NCI-H1048 (cell line): ENCODE measurements around the gene GAN.
"Not testable (repeated sequence)": the region's sequence is repeated elsewhere in the genome, so short reads cannot be mapped to it uniquely, and the experiment has no call there.

Experiments used
- DNase-seq: peaks from one replicate; lab custom pipeline; 2025; lab: John Stamatoyannopoulos, UW

The GAN gene

GRCh38 chr16:81401035-81401950 is 86.5 kb downstream of the GAN start:
- no peak for DNase-seq

DNA sequence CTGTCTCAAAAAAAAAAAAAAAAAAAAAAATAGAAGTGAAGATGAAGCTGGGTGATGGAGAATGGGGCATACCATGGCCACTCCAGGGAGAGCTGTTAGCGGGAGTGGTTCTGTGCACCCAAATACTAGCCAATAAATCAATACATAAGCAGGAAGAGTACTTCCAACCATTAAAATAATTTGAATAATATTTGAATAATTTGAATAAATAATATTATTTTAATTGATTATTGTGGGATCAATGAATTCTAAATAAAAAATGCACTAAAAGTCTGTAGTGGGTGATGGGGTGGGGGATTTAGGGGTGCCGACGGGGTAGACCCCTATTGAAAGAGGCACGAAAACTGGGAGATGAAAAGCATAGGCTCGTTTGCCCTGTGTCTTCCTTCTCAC is 88.4 kb downstream of the GAN start:
- no peak for DNase-seq

GRCh38 chr16:81403601-81404391 is 89.0 kb downstream of the GAN start:
- peak; percentile 1 for DNase-seq

DNA sequence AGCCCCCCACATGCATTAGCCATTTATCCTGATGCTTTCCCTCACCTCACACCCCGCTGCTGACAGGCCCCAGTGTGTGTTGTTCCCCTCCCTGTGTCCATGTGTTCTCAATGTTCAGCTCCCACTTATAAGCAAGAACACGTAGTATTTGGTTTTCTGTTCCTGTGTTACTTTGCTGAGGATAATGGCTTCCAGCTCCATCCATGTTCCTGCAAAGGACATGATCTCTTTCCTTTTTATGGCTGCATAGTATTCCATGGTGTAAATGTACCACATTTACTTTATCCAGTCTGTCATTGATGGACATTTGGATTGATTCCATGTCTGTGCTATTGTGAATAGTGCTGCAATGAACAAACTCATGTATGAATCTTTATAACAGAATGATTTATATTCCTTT is 90.2 kb downstream of the GAN start:
- DNase-seq, result not testable (repeated sequence)

DNA sequence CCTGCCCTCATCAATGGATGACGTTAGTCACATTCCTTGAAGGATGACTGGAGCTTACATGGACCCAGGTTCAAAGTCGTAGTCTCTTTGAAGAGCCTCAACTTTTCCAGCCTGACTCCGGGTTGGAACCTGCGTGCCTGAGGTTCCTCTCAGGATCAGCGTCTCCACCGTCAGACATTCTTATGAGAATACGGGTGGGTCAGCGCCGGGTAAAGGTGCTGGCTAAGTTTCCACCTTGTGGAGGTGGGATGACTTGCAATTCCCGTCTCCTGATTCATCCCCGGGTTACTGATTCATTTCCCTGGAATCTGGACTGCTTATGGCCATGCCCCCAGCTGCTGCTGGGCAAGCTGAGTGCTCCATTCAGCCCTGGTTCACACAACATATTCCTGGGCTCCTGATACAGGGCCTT is 90.9 kb downstream of the GAN start:
- DNase-seq, result no peak

GRCh38 chr16:81408409-81408950 is 93.7 kb downstream of the GAN start:
- DNase-seq, result no peak

GRCh38 chr16:81409016-81409556 is 94.3 kb downstream of the GAN start:
- DNase-seq, result no peak

GRCh38 chr16:81410643-81411293 is 96.0 kb downstream of the GAN start:
- DNase-seq, result no peak

DNA sequence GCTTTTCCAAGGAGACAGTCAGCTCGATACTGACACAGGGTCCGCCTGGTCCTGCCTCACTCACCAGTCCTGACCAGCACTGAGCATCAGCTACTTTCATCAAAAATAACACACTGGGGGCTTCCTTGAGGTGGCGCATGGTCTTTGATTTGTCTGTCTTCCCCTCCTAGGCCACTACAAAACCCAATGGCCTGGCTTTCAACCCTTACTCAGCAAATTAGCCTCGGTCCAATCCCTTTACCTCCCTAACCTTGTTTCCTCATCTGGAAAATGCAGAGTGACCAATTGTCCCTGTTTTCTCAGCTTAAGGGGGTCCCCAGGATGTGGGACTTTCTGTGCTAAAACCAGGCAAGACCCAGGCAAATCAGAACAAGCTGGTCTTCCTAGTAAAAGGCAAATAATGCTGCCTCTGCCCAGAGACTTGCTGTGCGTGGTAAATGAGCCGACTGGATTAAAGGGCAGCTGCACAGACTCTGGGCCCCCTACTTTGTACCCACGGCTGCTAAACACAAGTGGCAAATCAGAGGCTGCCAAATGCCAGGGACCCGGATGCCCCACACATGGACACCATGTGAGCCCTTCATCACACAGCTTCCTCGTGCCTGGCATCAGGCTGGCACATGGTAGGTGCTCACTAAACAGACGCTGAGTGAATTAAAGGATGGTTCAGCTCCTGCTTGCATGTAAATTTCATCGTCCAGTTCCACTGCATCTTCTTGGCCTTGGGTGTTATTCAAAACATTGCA is 98.7 kb downstream of the GAN start:
- DNase-seq, result no peak

DNA sequence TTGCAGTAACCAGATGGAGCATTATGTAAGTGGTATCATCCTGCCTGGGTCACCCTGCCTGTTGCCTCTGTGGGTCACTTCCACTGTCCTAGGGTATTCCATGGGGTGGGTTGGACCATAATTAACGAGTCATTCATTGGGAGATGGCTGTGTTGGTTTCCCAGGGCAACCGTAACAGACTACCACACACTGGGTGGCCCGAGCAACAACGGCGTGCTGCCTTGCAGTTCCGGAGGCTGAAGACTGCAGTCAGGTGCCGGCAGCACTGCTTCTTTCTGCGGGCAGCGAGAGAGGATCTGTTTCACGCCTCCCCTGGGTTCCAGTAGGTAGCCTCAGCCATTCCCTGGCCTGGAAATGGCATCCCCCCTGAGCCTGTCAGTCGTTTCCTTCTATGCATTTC is 101.0 kb downstream of the GAN start:
- no peak for DNase-seq

- no peak for DNase-seq
These were observed 102.0 kb downstream of the GAN start for GRCh38 chr16:81416749-81417148.

- DNase-seq, result no peak
These were observed 102.4 kb downstream of the GAN start for GRCh38 chr16:81417210-81417609.

GRCh38 chr16:81419806-81420205 is 105.0 kb downstream of the GAN start:
- DNase-seq, result no peak

DNA sequence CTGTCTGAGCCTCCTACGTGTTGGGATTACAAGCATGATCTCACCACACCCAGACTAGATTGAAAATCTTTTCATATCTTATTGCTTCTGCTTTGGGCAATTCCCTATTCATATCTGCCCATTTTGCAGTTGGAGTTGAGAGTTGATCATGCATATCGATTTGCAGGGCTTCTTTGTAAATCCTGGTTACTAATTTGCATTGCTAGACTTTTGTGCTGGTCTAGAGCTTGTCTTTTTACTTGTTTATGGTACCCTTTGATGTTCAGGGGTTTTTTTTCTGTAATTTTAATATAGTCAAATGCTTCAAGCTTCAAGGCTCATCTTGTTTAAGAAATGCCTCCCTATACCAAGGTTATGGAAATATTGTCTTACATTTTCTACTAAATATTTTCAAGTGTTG is 106.4 kb downstream of the GAN start:
- DNase-seq, result no peak

DNA sequence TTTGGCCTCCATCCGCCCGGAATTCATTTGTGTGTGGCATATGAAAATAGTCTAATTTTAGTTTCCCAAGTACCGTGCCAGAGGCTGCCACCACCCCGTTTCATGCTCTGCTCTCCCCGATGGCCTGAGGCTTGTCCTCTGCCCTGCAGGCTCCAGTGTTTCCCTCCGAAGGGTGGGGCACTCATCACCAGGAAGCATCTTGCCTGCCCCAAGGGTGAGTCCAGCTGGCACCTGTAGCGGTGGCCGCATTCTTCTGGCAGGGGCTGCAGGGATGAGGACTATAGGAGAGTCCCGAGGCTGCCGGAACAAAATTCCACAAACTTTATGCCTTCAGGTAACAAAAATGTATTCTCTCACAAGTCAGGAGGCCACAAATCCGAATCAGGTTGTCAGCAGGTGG is 106.8 kb downstream of the GAN start:
- DNase-seq, result no peak

- not testable (repeated sequence) for DNase-seq
These were observed 107.4 kb downstream of the GAN start for GRCh38 chr16:81422153-81422552.

GRCh38 chr16:81424771-81425170 is 110.0 kb downstream of the GAN start:
- DNase-seq, result no peak

DNA sequence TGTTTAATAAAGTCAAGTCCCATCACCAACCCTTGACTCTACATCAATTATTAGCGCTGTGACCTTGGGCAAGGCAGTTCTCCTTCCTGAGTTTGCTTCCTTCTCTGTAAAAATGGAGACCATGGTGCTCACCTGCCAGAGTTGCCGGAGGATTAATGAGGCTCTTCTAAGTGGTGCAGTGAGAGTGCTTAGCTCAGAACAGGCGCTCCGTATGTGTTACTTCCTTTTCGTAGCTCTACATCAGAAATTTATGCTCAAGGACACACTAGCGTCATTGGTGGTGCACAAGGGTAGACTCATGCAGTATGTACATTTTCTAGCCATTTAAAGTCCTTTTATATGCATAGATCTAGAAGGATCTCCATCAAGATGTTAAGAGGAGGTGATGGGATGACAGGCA is 112.5 kb downstream of the GAN start:
- no peak for DNase-seq

DNA sequence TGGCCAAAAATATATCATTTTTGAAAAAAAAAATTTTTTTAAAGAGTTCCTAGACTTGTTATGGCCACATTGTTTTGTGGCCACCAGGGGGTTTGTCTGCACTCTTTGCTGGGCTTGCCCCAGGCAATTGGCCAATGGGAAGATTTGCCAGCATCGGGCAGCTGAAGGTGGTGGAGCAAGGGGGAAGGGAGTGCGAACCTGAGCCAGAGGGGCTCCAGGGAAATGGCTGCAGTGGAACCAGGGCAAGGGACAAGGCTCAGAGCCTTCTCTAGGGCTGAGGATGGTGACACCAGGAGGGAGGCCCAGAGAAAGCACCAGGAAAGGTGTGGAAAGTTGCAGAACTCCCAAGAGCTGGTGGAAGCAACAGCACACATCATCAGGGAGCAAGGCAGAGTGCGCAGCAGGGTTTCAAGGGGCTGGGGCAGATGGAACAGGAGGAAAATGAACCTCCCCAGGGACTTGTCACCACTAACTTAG is 114.3 kb downstream of the GAN start:
- DNase-seq, result no peak

- no peak for DNase-seq
These were observed 117.0 kb downstream of the GAN start for GRCh38 chr16:81431554-81432353.
